Femur (tissue), 1 donor: Measurements from ENCODE around the gene AUTS2.

Experiments
- DNase-seq: peaks from one replicate; pipeline ENCODE4 v3.0.0-alpha.2; 2017

Gene AUTS2

DNA sequence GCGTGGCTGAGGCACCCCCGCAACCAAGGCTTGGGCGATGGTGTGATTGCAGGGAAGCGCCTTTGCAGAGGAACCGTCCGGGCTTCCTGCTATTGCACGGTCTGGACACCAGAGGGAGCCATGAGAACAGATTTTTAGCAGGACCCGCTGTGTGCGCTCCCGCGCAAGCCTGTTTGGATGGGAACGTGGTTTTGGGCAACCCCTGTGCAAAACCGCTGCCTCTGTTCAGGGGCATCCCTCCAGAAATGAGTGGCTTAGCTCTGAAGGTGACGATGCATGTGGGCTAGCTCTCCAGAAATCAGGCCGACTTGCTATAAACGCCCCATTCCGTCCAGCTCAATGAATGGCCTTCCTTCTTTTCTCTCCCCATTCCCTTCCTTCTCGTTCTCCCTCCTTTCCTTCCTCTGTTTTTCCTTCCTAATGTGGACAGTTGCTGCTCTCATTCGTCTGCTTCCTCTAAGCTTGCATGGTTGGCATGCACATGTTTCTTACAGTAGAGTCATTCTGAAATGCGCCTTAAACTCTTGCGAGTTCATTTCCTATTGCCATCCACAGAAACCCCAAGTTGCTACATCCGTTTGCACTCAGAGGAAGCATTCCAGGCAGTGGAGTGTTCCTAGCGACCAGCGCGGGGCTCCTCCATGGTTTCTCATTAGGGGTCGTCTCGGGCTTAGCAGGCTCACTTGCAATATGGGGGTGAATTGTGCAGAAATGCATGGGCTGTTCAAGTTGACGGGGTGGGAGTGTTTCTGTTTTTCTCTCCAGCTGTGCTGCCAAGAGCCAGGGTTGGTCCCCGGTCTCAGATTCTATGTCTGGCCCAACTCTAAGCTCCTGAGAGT lies 1231.2 kb downstream of the AUTS2 start:
- DNase-seq = peak; percentile 77

DNA sequence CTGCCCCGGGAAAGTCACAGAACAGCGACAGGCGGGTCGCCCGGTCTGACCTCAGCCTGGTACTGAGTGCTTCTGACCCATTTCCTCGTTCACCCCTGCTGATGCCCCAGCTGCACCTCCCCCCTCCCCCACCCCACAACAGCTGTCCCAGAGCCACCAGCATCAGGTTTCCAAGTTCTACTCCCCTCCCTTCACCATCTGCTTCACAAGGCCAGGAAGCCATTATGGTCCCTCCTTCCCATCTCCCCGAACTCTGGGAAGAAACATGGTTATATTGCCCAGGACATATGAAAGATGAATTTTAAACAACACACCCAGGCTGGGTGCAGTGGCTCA lies 1231.8 kb downstream of the AUTS2 start:
- no peak for DNase-seq

DNA sequence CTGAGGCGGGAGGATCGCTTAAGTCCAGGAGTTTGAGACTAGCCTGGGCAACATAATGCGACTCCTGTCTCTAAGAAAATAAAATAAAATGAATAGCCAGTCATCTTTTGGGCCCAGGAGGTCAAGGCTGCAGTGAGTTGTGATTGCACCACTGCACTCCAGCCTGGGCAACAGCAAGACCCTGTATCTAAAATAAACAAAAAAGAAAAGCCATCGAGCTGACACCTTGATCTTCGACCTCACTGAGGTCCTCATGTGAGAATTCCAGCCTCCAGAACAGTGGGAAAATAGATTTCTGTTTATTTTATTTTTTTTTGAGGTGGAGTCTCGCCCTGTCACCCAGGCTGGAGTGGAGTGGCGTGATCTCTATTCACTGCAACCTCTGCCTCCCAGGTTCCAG lies 1232.2 kb downstream of the AUTS2 start:
- no peak for DNase-seq

DNA sequence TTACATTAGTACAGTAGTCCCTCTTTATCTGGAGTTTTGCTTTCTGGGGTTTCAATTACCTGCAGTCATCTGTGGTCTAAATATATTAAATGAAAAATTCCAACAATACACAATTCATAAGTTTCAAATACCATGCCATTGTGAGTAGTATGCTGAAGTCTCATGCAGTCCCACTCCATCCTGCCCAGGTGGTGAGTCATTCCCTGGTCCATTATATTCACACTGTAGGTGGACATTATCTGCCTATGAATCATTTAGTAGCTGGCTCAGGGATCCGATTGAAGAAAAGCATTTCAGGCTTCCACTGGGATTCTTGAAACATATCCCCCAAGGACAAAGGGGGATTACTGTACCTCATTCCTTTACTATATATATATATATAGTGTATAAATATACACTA lies 1235.5 kb downstream of the AUTS2 start:
- no peak for DNase-seq

DNA sequence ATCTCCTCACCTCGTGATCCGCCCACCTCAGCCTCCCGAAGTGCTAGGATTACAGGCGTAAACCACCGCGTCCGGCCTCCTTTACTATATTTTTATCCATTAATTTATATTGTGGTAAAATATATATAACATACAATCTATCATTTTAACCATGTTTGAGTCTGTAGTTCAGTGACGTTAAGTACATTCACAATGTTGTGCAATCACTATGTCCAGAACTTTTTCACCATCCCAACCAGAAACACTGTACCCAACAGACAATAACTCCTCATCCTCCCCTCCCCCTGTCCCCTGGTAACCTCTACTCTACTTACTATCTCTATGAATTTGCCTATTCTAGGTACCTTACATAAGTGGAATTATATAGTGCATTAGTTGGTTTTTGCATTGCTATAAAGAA lies 1236.1 kb downstream of the AUTS2 start:
- DNase-seq = no peak

DNA sequence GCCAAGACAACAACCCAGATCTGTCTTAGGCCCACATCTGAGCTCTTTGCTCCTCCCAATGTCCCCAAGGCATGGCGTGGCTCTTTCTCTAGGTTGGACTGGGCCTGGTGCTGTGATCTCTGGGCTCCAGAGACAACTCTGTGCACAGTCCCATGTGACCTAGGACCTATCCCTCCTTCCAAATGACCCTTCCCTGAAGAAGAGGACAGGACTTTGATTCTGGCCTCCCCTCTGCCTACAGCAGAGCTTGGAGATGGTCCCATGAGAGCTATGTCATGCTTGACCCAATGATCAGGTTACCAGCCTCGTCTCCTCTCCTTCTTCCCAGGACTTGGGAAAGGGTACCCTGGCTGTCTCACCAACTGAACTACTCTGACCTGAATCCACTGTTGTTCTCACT lies 1237.4 kb downstream of the AUTS2 start:
- no peak for DNase-seq

DNA sequence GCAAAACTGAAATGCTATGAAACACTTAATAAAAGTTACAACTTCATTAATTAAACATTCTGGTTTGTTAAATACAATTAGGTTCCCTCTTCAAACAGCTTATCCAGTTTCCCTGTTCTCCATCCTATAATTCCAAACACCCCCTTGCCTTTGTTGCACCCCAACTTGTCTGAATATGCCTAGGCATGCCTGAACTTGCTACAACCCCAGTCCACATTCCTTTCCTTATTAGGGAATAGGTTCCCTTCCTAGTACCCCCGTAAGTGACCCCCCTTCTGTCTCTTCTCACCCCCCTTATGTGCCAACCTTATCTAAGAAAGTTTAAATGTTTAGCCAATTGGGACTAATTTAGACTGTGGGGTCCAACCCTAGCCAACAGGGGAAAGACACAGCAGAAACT lies 1238.0 kb downstream of the AUTS2 start:
- DNase-seq = no peak

DNA sequence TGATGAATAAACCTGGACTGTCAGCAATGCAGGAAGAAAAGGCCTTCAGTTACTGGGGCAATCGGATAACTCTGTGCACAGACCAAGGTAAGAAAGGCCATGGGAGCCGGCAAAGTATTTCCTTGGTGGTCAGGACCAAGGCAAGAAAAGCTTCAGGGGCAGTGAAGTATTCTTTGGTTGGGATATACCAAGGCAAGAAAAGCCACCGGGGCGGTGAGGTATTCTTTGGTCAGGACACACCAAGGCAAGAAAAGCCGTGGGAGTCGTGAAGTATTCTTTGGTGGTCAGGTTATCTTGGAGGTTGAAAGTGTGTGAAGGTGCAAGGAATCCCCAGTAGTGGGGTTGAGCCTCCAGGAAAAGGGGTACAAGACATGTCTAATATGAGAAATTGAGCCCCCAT lies 1238.7 kb downstream of the AUTS2 start:
- DNase-seq = no peak

DNA sequence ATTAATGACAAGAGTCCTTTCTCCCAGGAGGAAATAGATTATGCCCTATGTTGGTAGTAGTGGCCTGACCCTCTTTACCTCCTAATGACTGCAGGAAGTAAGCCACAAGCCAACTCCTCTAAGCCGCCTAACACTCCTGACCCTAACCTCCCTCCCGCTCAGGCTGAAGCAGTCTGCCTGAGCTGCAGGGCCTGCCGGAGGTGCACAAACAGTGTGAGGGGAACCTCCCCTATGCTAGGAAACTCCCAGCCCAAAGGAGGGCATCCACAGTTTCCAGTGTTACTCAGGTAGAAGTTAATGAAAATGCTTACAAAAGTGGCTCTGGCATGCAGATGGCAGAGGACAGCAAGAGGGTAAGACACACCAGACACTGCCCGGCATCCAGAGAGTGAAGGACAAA lies 1239.3 kb downstream of the AUTS2 start:
- DNase-seq = no peak

DNA sequence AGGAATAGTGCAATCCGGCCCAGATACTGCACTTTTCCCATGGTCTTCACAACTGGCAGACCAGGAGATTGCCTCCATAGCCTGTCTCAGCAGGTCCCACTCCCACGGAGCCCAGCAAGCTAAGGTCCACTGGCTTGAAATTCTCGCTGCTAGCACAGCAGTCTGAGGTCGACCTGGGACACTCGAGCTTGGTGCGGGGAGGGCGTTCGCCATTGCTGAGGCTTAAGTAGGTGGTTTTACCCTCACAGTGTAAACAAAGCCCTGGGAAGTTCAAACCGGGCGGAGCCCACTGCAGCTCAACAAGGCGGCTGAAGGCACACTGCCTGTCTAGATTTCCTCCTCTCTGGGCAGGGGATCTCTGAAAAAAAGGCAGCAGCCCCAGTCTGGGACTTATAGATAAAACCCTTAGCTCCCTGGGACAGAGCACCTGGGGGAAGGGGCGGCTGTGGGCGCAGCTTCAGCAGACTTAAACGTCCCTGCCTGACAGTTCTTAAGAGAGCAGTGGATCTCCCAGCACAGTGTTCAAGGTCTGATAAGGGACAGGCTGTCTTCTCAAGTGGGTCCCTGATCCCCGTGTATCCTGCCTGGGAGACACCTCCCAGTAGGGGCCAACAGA lies 1240.1 kb downstream of the AUTS2 start:
- DNase-seq = no peak
